Gastroesophageal sphincter (tissue), 3 donors: Measurements from ENCODE around the gene QKI.

Experiments used
- EP300 ChIP-seq: sonication (generic); formaldehyde crosslinking; IDR thresholded peaks from one replicate; pipeline ENCODE4 v1.6.1; 2017; ENCODE audit warnings: antibody characterized with exemption, mild to moderate bottlenecking
- POLR2AphosphoS5 ChIP-seq: sonication (generic); formaldehyde crosslinking; IDR thresholded peaks from one replicate; pipeline ENCODE4 v1.6.1; 2017; ENCODE audit warnings: antibody characterized with exemption
- TF ChIP-seq, protein P1 (sequence below), 4 experiments: fragments of 200-600 bp in 2 of 4; fragments of 450-650 bp in 2 of 4; sonication (generic) in 1 of 4; IDR thresholded peaks; one replicate each; pipeline ENCODE4 v1.5.1; 2017 to 2019; ENCODE audit warnings: antibody characterized with exemption in 4 of 4, mild to moderate bottlenecking in 2 of 4, moderate library complexity in 2 of 4

GRCh38 chr6:163602851-163603250, 188.3 kb downstream of the QKI start:
- TF ChIP-seq, protein P1, sequence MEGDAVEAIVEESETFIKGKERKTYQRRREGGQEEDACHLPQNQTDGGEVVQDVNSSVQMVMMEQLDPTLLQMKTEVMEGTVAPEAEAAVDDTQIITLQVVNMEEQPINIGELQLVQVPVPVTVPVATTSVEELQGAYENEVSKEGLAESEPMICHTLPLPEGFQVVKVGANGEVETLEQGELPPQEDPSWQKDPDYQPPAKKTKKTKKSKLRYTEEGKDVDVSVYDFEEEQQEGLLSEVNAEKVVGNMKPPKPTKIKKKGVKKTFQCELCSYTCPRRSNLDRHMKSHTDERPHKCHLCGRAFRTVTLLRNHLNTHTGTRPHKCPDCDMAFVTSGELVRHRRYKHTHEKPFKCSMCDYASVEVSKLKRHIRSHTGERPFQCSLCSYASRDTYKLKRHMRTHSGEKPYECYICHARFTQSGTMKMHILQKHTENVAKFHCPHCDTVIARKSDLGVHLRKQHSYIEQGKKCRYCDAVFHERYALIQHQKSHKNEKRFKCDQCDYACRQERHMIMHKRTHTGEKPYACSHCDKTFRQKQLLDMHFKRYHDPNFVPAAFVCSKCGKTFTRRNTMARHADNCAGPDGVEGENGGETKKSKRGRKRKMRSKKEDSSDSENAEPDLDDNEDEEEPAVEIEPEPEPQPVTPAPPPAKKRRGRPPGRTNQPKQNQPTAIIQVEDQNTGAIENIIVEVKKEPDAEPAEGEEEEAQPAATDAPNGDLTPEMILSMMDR (IDR thresholded peaks at IDR 0.05), result no peak
- no peak for TF ChIP-seq EP300
- TF ChIP-seq POLR2AphosphoS5, result no peak
